GM19023 (cell line): ENCODE data around the gene OSBP2.
"Not testable (repeated sequence)": the region's sequence is repeated elsewhere in the genome, so short reads cannot be mapped to it uniquely, and the experiment has no call there.

Experiments used
- ATAC-seq: cut with Tn5 transposase; IDR thresholded peaks from one replicate; pipeline ENCODE4 v1.9.1; 2021; ENCODE audit warnings: mild to moderate bottlenecking, moderate library complexity; ENCODE audit not compliant: unreplicated experiment

Gene OSBP2

DNA sequence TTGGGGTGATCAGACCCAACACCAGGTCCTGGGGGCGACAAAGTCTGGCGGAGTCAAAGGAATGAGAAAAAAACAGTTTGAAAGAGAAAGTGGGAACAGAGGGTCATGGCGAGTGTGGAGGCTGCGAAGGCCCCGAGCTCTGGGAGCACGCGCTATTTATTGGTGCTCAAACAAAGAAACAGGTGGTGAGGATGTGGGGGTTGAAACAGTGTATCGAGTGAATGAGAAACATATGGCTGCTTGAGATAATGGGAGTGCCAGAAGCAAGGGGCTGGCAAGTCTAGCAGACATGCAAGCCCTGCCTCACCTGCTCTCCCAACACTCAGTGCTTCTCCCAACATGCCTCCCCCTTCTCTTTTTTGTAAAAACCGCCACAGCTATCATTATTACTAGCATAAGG is 19.2 kb upstream of the OSBP2 start:
- ATAC-seq: no peak

DNA sequence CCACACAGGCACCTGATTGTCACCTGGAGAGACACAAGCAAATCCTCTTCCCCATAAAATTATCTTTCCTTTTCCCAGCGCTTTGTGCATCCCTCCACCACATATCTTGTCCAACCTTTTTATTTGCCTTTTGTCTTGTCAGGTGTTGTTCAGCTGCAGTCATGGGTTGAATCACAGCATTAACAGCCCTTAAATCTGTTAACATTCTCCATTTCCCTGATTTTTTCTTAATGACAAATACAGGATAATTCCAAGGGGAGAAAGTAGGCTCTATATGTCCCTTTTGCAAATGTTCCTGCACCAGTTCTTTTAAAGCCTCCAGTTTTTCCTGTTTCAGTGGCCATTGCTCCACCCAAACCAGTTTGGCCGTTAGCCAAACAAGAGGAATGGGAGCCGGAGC is 18.1 kb upstream of the OSBP2 start:
- ATAC-seq: not testable (repeated sequence)

DNA sequence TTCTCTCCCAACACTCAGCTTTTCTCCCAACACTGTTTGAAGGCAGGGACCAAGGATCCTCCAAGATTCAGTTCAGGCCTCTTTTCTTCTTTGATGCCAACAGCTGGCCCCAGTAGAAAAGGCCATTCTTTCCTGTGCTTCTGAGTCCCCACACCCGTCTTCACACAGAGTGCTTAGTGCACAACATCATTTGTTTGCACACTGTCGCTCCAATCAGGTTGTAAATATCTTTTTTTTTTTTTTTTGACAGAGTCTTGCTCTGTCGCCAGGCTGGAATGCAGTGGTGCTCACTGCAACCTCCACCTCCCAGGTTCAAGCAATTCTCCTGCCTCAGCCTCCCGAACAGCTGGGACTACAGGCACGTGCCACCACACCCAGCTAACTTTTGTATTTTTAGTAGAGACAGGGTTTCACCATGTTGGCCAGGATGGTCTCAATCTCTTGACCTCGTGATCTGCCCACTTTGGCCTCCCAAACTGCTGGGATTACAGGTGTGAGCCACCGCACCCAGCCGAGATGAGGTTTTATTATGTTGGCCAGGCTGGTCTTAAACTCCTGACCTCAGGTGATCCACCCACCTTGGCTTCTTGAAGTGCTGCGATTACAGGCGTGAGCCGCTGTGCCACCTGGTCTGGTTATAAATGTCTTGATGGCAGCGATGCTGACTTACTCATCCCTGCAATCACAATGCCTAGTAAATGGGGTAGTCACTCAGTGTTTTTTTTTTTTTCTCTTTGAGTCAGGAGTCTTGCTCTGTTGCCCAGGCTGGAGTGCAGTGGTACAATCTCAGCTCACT is 14.6 kb upstream of the OSBP2 start:
- not testable (repeated sequence) for ATAC-seq

DNA sequence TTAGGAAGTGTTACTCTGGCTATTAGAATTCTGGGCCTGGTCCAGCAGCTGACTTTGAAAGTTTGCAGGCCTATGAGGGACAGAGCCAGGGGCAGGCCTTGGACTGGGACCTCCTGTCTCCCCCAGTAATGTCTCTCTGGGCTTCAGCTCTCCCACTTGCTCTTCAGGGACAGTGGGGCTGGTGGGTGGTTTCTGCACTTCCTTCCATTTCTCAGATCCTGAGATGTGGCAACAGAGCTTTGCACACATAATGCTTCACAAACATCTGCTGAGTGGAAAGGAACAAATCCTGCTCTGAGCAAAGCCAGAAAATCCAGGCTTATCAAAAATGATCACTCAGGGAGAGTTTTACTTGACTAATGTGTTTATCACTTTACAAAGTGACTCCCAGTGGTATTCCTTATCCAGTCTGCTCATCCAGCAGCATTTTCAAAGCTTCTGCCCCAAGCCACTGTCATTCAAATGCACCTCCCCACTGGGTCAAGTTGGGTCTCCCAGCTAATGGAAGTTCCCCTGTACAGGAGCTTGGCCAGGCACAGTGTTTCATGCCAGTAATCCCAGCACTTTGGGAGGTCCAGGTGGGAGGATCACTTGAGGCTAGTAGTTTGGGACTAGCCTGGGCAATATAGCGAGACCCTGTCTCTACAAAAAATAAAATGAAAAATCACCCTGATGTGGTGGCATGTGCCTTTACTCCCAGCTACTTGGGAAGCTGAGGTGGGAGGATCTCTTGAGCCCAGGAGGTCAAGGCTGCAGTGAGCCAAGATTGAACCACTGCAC is 13.5 kb upstream of the OSBP2 start:
- no peak for ATAC-seq

DNA sequence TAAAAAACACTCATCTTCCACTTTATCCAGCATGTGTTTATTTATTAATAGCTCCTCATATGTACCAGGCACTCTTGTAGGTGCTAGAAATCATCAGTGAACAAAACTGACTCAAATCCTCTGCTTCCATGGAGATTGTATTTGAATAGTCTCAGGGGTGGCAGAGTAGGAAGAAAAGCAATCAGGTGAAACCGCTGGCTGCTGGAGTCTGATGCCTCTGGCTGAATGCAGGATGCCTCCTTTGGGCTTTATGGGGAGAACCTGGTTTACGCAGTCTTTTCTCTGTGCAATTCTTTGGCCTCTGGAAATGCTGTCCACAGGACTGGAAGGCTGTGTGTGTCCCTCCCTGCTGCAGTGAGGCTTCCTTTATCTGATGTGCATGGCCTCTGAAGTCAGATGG is 12.8 kb upstream of the OSBP2 start:
- ATAC-seq: no peak

DNA sequence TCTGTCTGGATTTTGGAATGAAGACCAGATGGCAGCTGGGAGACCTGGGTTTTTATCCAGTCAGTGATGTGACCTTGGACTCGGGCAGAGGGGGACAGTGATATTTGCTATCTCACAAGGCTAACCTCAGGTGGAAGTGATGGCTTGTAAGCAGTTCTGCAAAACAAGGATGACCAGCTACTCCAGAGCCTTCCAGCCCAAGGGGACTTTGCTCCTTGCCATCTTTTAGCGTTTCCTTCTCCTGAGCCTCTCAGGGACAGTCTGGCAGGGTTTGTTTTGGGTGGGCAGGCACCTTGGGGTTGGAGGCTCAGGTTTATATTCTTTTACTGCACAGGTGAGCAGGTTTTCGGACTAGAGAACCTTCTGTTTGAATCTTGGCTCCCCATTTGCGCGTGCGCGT is 9.5 kb upstream of the OSBP2 start:
- ATAC-seq: no peak

DNA sequence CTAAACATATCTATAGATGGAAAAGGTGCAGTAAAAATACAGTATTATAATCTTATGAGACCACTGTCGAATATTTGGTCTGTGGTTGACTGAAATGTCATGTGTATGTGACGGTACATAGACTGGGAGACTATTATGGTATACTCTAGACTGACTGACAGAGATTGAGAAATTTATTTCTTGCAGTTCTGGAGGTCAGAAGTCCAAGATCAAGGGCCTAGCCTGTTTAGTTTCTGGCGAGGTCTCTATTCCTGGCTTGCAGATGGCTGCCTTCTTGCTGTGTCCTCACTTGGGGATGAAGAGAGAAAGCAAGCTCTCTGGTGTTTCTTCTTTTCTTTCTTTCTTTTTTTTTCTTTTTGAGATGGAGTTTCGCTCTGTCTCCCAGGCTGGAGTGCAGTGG is 7.3 kb upstream of the OSBP2 start:
- ATAC-seq: no peak

DNA sequence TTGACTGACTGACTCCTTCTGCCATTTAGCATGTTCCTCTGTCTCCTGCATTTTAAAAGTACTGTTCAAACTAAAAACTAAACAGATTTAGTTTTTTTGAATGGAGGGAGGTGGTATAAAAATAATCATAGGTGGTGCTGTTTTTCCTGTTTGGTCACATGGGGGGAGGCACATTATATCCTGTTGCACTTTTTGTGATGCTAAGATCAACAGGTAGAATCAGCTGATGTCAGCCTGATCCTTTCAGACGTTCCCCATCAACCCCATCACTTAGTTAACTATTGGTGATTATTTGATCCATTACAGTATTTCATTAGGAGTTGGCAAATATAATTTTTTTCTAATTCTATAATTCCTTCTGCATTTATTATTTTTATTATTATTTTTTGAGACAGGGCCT is 5.1 kb upstream of the OSBP2 start:
- no peak for ATAC-seq

DNA sequence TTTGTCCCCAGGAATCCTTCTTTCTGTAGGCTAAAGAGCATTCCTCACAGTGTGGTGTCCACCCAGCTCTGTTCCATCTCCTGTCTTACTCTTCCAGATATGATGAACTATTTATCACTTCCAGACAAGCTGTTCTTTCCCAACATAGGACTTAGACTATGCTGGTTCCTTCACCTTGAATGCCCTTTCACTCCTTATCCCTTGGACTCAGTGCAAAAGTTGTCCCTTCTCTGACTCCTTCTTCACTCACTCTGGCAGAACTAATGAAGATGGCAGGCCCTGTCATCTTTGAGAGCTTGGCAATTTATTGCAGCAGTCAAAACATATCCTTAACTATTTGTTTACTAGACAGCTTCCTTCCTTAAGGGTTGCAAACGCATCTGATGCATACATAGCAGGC is 3.5 kb upstream of the OSBP2 start:
- no peak for ATAC-seq

DNA sequence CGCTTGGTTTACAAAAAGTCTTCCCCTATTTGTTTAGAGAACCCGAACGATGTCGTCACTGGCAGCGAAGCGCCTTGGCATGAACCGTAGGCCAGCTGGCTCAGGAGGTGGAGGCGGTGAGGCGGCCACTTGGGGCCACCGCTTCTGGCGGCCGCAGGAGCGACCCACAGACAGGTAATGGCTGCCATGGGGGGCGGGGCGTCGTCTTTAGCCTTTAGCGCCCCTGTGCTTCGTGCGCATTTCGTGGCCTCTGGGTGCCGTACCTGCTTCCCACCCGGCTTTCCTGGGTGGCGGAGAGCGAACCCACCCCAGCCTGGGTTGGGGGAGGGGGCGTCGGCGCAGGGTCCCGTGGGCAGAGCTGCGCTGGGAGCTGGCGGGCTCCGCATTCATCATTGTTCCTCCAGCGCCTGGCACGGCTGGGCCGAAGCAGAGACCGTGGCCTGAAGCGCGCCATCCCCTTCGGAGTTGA is 469 bp upstream of the OSBP2 start:
- ATAC-seq: no peak

DNA sequence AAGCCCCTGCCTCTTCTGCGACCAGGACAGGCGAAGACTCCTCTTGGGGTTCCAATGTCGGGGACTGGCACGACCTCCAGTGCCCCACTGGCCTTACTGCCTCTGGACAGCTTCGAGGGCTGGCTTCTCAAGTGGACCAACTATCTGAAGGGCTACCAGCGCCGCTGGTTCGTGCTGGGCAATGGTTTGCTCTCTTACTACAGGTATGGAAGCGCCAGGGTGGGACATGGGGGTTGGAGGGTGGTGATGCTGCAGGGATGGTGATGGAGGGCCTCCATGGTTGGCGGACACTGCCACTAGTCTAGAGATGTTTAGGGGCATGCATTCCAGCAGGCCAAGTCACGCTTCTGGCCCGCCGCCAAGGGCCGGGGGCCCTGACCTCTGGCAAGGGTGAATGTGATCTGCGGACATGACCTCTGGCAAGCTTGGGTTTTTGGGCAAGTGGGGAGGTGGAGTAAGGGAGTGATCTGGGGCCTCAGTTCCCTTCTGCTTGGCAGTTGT is 727 bp downstream of the OSBP2 start:
- no peak for ATAC-seq

DNA sequence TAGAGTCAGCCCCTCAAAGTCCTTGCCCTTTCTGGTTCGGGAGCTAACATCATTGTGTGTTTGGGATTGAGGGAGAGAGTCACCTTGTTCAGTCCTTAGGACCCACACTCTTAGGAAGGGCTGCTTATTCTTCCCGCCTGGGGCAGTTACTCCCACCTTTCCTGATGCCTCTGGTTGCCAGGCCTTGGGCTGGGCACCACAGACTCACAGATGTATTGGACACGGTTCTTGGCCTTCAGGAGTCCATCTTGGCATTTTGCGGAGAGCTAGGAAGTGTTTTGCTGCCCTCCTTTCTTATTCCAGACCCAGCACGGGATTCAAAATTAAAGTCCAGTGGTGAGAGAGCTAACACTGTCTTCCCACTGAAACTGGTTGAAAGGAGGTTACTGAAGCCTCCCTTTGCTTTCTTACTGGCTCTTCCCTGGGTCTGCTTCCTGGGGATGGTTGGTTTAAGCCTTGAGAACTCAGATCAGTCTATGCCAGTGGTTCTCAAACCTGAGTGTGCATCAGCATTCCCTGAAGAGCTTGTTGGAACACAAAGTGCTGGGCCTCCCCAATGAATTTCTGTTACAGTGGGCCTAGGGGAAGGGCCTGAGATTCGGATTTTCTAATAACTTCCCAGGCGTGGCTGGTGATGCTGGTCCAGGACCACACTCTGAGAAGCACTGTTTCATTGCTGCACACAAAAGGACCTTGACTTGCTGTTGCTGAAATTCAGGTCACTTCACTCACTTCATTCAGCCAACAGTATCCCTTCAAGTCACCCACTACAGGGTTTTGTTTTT is 1.4 kb downstream of the OSBP2 start:
- ATAC-seq: no peak

DNA sequence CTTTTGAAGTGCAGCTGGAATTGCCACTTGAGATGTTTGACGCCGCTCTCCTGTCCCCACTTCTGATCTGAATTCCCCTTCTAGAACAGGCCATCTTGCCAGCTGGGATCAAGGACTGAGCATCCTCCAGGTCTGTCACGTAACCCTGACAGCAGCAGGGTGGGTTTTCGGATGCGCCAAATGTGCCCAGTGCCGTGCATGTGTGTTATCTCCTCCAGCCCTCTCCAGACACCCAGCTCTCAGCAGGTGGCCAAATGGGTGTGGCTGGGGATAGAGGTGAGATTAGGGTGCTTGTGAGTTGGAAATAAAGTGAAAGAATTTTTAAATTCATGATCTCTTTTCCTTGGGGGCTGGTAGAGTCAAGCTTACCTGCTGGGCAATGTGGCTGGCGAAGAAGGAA is 3.3 kb downstream of the OSBP2 start:
- ATAC-seq: no peak

DNA sequence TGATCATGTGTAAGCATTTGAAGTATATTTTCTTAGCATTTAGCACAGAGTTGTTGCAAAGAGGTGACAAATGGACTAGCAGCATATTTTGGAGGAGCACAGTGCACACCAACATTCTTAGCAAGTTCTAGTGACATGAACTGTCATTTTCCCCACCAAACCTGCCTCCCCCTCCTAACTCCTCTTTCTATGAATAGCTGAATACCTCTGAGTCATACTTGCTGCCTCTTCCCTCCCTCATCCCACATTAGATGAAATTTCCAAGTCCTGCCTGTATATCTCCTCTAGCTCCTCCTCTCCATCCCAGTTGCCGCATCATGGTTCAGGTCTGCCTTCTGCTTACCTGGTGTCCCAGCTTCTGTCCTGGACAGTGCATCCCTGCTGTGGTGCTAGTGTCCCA is 7.2 kb downstream of the OSBP2 start:
- ATAC-seq: no peak

DNA sequence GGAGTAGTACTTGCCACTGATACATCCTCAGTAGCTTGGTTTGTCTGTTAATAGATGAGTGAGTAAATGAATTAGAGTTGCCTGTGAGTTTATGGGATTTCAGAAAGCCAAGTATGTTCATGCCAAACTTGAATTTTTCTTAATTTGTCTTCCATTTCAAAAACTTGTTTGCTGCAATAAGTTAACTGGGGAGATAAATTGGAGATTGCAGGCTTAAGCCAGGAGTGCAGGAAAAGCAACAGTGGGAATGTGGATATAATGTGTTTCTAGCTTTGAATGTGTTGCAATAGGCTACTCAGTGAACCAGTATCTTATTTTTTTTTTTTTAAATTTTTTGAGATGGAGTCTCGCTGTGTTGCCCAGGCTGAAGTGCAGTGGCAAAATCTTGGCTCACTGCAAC is 8.2 kb downstream of the OSBP2 start:
- ATAC-seq: no peak

DNA sequence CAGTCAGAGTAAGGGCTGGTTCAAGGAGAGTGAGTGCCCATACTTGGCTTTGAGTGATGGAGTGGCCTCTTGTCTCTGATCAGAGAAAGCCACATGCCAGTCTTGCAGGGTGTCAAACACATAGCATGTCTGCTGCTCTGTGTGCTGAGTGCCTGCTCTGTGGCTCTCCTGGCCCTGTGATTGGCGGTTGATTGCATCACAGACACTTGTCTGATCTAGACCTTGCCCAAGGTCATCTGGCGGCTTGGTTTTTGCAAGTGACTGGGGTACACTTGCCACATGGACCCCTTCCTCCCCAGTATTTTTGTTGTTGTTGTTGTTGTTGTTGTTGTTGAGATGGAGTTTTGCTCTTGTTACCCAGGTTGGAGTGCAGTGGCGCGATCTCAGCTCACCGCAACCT is 10.3 kb downstream of the OSBP2 start:
- ATAC-seq: no peak

DNA sequence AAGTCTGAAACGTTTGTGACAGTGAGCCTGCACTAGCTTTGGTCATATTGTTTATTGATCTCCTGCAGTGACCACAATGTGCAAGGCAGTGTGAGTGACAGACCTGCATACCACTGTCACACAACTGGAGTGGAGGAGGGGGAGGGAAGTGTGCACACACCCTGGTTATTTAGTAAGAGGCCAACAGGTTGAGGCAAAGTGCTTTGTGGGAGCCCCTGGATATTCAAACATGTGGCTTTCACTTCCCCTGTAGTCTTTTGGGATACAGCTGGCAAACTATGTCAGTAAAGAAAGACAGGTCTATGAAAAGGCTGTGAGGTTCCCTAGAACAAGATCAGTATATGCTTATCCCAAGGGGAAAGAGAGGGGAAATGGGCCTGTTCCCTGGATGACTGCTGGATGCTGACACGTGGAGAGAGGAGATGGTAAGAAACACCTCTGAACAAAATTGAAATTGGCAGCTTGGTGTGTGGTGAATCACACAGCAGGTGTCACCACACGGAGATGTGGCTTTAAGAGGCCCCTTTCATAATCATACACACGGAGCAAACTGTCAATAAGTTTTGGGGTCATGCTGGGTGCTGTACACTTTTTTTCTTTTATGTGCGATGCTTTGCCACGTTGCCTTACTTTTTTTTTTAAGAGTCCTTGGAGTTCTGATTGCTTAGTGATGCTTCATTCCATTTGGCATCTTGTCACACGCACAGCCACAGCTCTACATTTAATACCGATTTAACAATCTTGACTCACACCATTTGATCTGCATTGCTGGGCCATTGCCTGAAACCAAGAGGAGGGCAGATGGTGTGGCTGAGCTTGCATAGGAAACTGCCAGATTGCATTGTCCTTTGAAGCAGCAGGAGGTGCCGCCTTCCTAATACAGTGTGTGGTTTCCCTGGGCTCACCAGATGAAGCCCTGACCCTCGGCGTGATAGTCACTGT is 11.3 kb downstream of the OSBP2 start:
- ATAC-seq: no peak

DNA sequence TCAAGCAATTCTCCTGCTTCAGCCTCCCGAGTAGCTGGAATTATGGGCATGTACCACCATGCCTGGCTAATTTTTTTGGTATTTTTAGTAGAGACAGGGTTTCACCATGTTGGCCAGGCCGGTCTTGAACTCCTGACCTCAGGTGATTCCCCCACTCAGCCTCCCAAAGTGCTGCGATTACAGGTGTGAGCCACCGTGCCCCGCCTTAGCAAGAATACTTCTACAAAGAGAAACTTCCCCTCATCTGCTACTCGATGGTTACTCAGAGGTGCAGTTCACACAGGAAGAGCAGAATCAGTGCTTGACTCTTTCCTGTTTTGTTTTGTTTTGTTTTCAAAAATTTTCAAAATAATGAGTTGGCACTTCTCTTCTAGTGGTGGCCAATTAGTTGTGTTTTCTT is 15.3 kb downstream of the OSBP2 start:
- not testable (repeated sequence) for ATAC-seq

DNA sequence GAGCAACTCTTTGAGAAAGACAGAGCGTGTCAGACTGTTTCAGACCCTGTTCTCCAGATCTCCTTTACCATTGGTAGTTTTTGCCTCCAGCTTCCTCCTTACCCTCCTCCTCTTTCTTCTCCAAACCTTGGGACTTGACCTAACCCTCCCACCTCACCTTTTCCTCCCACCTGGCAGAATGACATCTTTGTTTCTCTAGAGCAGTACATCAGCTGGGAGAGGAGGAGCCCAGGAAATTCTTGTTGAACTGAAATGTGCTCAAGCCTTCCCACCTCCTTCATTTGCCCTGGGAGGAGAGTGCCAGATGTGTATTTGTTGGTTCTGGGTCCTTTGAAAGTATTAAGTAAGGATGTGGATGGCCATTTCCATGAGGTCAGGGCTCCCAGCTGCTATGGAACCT is 17.4 kb downstream of the OSBP2 start:
- ATAC-seq: no peak

DNA sequence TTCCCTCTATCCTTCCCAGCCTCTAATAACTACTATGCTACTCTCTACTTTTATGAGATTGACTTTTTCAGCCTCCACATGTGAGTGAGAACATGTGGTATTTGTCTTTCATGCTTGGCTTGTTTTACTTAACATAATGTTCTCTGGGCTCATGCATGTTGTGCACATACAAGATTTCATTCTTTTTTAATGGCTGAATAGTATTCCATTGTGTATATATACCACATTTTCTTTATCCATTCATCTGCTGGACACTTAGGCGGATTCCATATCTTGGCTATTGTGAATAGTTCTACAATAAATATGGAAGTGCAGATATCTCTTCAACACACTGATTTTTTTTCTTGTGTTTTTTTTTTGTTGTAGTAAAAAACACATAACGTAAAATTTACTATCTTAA is 19.4 kb downstream of the OSBP2 start:
- no peak for ATAC-seq
